Measurements from ENCODE around the gene CAMK2A. TPM values are rescaled to one million over a fixed set of nuclear protein-coding genes. Genes with fewer than 3 reads are reported as not detected.

Gene CAMK2A
- total RNA-seq, 4 donors from 2014 or later, result 1.4 to 6.9 (median 3.6) TPM

GRCh38 chr5:150246835-150247234, 42.7 kb downstream of the CAMK2A start:
- no peak for ATAC-seq
- 96% methylated on average over 3 of the region's 5 CpGs; no CpG with 5 or more reads in 1 of the 2 donors for WGBS, 2 donors (ENCODE audit: low coverage in 1 of 2)
- Histone ChIP-seq H3K27ac (no peak overlapping the region), H3K4me3 (no peak overlapping the region), H3K27me3 (no peaks in the 10 kb centered on the region), H3K36me3 (no peaks in the 10 kb centered on the region), H3K9me3 (no peaks in the 10 kb centered on the region), H3K4me1 (peaks cover 2 to 28% (median 12%) of the 10 kb centered on the region in 3 donors)
- TF ChIP-seq POLR2A (IDR thresholded peaks at IDR 0.05), result no peak
- TF ChIP-seq POLR2AphosphoS5 (IDR thresholded peaks at IDR 0.05), result no peak
- no peak for TF ChIP-seq CTCF (IDR thresholded peaks at IDR 0.05)
- no peak for TF ChIP-seq EP300 (IDR thresholded peaks at IDR 0.05)

GRCh38 chr5:150246429-150246828, 43.1 kb downstream of the CAMK2A start:
- WGBS, 2 donors (ENCODE audit: low coverage in 1 of 2), result 85 to 95% methylated on average over 3 to 5 of the region's 5 CpGs
- no peak for TF ChIP-seq EP300 (IDR thresholded peaks at IDR 0.05)
- no peak for TF ChIP-seq POLR2AphosphoS5 (IDR thresholded peaks at IDR 0.05)
- no peak for TF ChIP-seq POLR2A (IDR thresholded peaks at IDR 0.05)
- TF ChIP-seq CTCF (IDR thresholded peaks at IDR 0.05), result no peak
- H3K27me3 ChIP-seq, result no peaks in the 10 kb centered on the region
- peaks cover 2 to 28% (median 12%) of the 10 kb centered on the region in 3 donors for H3K4me1 ChIP-seq
- no peaks in the 10 kb centered on the region for H3K36me3 ChIP-seq
- H3K4me3 ChIP-seq, result no peak overlapping the region
- H3K9me3 ChIP-seq, result no peaks in the 10 kb centered on the region
- ATAC-seq, result no peak
- no peak overlapping the region for H3K27ac ChIP-seq

GRCh38 chr5:150245808-150246207, 43.8 kb downstream of the CAMK2A start:
- H3K4me3 ChIP-seq, result no peak overlapping the region
- H3K27ac ChIP-seq, result peak overlapping the region in 2 of 4 donors; percentile 52 to 62
- no peaks in the 10 kb centered on the region for H3K9me3 ChIP-seq
- H3K27me3 ChIP-seq, result no peaks in the 10 kb centered on the region
- peak; percentile 5 for ATAC-seq
- 50% methylated on average over 2 of the region's 3 CpGs; no CpG with 5 or more reads in 1 of the 2 donors for WGBS, 2 donors (ENCODE audit: low coverage in 1 of 2)
- no peaks in the 10 kb centered on the region for H3K36me3 ChIP-seq
- TF ChIP-seq EP300 (IDR thresholded peaks at IDR 0.05) (no peak), POLR2A (IDR thresholded peaks at IDR 0.05) (no peak), POLR2AphosphoS5 (IDR thresholded peaks at IDR 0.05) (no peak), CTCF (IDR thresholded peaks at IDR 0.05) (no peak)
- H3K4me1 ChIP-seq, result peaks cover 2 to 28% (median 12%) of the 10 kb centered on the region in 3 donors

- H3K9me3 ChIP-seq, result no peaks in the 10 kb centered on the region
- peaks cover 2 to 28% (median 12%) of the 10 kb centered on the region in 3 donors for H3K4me1 ChIP-seq
- no peaks in the 10 kb centered on the region for H3K36me3 ChIP-seq
- peak; percentile 79 for ATAC-seq
- TF ChIP-seq POLR2AphosphoS5 (IDR thresholded peaks at IDR 0.05), result peak; percentile 42
- no peak for TF ChIP-seq EP300 (IDR thresholded peaks at IDR 0.05)
- H3K27me3 ChIP-seq, result no peaks in the 10 kb centered on the region
- peak overlapping the region in 2 of 4 donors; percentile 52 to 62 for H3K27ac ChIP-seq
- whole genome bisulfite sequencing, 2 donors (ENCODE audit: low coverage in 1 of 2), result 12 to 13% methylated on average over 8 to 9 of the region's 18 CpGs
- H3K4me3 ChIP-seq, result peak overlapping the region; percentile 17 to 37
Measured at GRCh38 chr5:150245111-150245789, 44.3 kb downstream of the CAMK2A start.

GRCh38 chr5:150244209-150244608, 45.4 kb downstream of the CAMK2A start:
- Histone ChIP-seq H3K27ac (peak overlapping the region in 1 of 4 donors; percentile 62), H3K4me1 (peaks cover 2 to 28% (median 12%) of the 10 kb centered on the region in 3 donors), H3K36me3 (no peaks in the 10 kb centered on the region), H3K27me3 (no peaks in the 10 kb centered on the region), H3K4me3 (peak overlapping the region in 1 of 2 donors; percentile 37), H3K9me3 (no peaks in the 10 kb centered on the region)
- ATAC-seq, result no peak
- TF ChIP-seq CTCF (IDR thresholded peaks at IDR 0.05), result no peak
- no peak for TF ChIP-seq EP300 (IDR thresholded peaks at IDR 0.05)
- TF ChIP-seq POLR2A (IDR thresholded peaks at IDR 0.05), result no peak
- TF ChIP-seq POLR2AphosphoS5 (IDR thresholded peaks at IDR 0.05), result no peak
- WGBS, 2 donors (ENCODE audit: low coverage in 1 of 2), result 64 to 80% methylated on average over 2 to 5 of the region's 7 CpGs

Measured in gastroesophageal sphincter (tissue), 4 donors.